GM19043 (cell line): Measurements from ENCODE around the gene MACROH2A1.

Experiments
- ATAC-seq: cut with Tn5 transposase; IDR thresholded peaks from one replicate; pipeline ENCODE4 v1.9.1; 2021; ENCODE audit warnings: low read depth; ENCODE audit not compliant: unreplicated experiment

MACROH2A1 gene

DNA sequence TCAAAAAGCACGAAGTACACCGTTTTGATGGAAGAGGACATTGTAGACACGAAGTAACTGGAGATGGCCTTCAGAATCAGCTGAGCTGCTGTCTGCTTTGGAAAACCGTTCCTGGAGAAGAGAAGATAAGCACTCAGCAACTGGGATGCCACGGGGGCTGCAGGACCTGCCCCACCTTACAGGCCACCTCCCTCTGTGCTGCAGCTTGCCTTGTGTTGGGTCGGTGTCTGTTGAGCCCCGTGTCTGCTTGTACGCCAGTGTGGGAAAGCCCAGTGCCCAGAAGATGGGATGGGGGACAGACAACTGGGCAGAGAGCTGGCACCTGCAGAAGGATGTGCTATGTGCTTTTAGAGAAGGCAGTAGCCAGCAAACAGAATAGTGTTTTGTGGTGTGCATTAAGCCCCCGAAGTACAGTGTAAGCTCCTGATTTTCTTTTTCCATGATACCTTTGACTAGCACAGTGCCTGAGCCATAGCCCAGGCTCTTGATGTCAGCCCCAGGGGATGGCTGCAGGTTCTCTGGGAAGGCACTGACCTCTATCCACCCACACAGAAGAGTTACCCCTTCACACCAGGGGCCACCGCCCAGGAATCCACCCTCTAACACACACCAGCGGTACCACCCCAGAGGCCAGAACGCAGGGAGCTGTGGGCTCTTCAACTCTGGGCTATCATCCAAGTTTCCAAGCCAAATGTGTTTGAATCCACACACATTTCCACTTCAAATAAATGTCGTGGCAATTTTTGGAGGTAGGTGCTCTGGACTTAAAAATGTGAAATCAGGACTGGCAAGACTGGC, 63.8 kb downstream of the MACROH2A1 start:
- no peak for ATAC-seq

DNA sequence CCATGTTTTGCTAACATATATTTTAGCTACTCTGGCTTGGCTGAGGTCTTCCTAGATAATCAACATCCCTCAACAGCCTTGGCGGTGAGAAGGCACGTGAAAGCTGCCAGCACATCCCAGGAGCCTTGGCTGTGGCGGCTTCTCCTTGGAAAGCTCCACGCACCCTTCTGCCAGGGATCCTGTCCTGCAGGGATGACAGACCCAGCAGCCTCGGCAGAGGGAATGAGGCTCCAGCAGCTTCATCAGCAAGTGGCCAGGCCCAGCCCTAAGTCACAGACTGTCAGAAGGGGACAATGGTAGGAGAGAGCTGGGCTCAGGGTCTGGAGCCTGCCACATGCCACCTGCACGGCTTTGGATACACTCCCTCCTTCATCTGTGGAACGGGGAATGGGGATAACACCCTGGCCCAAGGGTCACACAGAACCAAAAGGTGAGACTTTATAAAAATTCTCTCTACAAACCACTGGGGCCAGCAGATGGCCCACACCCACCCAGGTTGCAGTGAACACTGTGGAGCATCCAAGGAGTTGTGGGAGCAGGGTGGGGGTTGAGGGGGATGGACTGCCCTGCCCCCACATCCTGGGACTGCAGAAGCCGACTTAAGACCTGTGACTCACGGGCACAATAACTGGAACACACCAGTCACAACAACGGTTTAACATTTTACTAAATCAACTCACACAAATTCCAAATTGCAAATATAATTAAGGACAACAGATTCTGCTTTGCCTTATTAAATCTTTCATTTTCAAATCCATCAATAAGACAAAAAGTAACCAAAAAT, 65.1 kb downstream of the MACROH2A1 start:
- no peak for ATAC-seq

DNA sequence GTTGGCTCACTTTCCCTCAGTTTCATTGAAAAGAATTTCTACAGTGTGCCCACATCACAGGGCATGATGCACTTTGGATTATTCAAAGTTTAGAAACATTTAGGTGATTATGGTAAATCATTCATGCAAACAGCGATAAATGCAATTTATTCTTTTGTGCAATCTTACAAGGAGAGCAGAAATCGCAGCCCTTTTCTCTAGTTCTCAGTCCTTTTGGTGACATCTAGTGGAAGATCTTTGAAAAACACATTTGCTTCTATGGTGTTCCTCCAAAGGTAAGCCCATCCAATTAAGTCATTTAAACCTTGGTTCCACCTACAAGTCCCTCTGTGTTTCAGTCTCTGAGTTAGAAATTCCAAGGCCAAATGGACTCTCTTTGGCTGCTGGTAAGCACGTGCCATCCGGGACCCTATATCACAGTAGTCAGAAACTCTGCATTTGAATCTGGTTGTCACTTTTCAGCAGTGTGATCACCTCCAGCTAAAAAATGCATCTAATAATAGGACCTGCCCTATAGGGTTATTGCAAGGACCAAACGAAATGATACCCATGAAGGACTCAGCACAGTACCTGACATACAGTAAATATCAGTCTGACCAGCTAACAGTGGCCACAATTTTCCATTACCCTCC, 66.4 kb downstream of the MACROH2A1 start:
- ATAC-seq, result no peak

DNA sequence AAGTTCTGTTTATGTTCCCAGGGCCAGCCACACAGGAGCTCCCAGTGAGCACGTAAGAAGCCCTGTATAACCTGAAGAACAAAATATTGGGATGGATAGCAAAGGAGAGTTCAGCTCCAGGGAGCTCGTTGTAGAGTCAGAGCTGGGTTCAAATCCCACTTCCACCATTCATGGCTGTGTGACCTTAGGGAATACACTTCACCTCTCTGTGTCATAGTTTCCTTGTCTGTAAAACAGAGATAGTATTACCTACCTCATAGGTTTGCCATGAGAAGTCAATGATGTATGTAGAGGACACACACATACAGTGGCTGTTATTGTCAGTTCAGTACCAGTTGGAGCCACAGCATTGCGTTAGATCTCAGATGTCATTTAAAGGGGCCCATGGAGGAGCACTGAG, 67.4 kb downstream of the MACROH2A1 start:
- no peak for ATAC-seq

DNA sequence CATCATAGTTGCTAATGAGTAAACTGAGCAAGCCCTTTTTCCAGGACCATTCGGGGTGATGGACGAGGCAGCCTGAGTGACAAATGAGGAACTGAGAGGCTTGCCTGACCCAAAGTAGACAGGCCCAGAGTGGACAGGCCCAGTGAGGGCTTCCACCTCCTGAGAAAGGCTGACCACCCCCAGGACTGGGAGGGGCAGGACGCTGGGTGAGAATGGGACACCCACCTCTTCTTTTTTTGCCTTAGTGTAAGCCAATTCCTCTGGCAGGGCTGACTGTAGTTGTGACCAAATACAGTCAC, 68.3 kb downstream of the MACROH2A1 start:
- ATAC-seq, result no peak

DNA sequence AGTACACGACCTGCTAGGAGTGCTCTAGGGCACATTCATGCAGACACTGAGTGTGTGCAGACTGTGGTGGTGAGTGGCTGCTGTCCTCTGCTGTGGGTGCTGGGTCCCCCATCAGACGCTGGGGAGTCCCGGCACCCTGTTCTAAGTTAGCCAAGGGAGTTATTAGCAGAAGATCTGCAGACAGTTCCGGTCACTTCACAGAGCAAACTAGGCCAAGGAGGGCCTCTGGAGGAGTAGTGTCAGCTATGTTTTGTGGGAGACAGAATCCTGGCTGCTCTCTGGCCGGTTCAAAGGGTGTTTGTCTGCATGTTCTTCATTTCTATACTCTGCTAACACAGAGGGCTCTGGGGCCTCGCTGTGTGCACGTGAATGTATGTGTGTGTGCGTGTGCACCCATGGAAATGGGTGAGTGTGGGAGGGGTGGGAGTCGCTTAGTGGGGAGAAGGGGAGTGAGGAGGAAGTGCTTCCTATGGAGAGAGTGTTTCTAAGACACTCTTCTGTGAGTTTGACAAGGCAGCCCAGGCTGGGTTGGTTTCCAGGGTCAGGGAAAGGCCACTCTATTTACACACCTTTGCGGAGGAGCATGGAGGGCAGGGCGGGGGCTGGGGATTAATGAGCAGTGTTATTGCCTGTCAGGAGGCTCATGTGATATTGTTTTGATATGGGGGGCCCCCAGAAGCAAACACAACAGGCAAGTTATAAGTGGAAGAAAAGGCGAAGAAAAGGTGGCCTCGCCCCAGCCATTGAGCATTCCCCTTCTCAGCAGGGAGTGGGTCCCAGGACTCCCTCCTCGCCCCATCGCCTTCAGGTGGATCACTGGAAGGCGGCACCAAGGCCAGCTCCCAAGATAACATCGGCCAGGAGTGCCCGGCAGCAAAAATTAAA, 68.9 kb downstream of the MACROH2A1 start:
- ATAC-seq, result no peak

DNA sequence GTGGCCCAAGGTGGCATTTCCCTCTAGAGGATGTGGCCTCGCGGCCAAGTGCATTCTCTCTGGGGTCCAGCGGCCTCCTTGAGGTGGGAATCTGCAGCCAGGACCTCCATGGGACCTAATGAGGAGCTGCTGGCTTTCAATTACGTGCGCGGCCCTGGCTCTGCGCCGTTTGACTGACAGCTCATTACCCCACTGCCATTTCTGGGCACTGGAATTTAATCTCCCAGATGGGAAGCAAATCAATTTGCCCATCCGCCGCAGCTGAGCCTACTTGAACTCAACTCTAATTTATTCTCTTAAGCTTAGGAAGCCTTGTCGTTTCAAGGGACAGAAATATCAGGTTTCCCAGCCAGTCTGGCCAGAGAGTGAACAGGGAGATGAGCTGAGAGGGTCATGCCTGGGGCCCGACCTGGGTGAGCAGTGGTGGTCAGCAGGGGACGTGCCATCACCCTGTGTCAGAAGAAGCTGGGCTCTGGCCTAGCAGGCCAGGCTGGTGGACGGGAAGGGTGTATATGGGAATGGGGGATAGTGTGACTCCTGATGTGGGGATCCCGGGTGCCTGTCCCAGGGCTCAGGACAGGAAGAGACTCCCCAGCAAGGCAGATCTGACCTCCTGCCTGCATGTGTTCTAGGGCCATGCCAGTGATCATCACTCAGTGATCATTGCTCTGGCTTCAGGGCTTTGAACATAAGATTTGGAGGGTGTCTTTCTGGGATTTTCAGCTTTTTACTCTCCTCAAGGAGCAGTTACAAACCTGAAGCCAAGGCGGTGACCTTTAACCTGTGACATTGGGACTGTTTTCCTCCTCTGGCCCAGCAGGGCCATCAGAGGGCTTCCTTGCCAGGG, 69.7 kb downstream of the MACROH2A1 start:
- ATAC-seq, result no peak

DNA sequence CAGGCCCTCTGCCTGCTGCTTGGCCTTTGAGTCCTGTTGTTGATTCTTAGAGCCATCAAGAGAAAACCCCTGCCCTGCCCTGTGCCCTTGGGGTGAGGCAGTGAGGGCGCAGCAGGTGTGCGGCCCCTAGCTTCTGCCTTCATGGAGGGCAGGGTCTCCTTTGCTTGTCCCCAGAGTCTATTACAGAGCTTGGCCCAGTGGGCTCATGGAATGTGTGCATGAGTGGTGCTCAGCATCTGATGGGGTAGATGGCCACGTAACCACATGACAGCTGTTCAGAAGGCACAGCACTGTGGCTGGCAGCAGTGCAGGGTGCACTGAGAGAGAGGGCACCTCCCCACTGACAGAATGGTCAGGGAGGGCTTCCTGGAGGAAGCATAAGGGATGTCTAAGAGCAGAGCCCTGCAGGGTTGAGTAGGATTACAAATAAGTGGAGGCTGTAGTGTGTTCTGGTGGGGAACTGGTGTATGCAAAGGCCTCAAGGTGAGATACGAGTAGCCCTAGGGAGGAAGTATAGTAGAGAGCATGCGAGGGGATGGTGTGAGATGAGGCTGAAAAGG, 70.8 kb downstream of the MACROH2A1 start:
- ATAC-seq, result no peak

DNA sequence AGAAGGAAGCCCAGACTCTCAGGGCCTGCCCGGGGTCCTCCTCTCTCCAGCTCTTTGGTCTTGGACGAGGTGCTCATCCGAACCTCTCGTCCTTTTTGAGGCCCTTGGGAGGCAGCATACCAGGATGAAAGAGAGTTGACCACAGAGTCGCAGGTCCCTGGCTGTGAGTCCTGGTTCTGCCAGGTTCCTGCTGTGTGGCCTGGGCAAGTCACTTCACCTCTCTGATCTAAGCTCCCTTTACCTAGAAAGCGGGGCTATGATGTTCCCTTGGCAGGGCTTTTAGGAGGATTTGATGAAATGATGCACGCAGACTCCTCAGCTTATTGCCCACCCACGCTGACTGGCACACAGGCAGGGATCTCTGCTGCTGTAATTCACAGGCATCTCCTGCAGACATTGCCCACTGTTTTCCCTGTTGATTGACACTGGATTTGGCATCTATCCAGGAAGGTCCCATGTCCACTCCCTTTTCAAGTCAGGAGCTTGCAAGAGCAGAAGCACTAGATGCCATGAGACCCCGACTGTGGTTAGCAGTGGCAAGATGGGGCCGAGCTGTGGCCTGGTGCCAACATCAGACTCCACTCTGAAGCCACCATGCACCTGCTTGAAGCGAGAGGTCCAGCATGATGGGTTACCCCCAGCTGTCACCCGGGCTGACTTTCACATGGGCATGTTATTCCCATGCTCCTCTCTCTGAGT, 71.5 kb downstream of the MACROH2A1 start:
- no peak for ATAC-seq

DNA sequence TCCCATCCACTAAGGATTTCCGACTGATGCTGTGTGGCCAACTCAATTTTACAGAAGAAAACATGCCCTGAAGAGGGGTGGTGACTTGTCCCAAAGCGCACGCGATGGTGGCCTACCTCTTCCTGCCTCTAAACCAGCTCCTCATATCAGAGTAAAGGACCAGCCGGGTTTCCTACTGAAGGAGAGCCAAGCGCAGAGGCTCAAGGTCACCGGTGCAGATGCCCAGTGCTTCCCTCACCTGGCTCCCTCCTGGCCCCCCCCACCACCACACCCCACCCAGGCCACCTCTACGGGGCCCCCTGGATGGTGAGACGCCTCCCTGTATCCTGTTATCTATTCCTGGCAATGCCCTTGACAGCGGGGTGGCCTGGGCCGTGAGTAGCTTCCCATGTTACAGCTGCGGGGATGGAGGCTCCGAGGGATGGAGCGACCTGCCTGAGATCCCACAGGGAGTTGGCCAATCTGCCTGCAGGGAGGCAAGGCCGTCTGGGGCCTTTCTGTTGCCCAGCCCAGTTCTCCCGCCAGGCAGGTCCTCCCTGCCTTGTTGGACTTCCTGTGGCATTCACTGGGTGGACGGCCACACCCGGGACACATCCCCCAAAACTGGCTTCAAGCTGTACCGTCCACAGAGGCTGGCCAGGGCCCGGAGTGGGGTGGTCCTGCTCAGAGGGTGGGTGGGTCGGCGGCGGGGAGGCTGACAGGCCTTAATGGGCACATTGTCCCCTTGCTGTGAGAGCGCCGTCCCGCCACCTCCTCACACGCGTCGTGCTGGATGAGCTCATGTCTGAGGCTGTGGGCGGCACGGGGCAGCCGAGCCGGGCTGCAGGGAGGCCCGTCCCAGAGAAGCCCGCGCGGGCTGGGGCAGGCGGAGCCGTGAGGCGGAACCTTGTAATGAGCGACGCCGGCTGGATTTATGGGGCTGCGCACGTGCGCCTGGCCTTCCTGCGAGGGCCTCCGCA, 72.5 kb downstream of the MACROH2A1 start:
- ATAC-seq, result no peak

DNA sequence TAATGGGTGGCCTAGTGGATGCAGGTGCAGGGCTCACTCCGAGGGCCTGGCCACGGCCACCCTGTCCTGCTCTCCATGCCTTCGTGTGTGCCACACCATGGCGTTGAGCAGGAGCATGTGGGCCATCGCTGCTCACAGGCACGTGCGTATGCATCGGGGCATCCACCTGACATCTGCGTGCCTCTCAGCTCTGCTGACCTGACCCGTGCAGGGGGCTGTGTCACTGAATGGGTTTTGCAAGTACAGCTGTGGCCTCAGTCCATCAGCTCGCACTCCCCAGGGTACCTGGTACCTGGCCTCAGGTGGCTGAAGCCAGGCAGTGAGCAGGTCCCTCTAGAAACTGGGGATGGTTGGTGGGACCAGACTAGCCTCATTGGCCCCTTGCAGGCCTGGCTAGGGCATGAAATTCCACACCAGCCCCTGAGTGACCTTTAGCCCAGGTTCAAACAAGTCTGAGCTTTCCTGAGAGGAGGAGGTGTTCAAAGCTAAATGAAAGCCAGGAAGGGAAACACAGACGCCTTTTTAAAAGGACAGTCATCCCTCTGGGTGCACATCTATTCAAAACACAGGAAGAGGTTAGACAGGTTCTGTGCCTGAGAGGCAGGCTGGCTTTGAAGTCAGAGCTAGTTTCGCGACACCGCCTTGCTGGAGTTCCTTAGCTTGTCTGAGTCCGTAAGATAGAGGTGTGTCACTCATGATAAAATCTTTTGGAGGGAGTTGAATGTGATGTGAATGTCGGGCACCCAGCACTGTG, 74.0 kb downstream of the MACROH2A1 start:
- no peak for ATAC-seq

DNA sequence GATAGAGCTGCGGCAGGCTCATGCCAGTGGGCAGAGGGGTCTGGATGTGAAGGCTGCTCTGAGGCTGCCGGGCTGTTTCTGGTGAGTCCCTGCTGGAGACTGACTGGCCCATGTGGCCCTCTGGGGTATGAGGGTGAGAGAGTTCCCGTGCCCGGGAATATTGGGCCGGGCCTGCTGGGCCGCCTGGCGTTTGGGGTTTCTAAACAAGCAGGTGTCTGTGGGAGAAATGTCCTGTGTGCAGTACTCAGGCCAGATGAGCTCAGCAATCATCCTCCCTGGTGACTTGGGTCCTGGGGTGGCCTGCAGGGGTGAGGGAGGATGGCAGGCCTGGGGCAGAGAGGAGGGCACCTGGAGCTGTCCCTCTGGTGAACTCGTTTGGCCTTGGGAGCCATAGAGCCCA, 74.9 kb downstream of the MACROH2A1 start:
- ATAC-seq, result no peak

DNA sequence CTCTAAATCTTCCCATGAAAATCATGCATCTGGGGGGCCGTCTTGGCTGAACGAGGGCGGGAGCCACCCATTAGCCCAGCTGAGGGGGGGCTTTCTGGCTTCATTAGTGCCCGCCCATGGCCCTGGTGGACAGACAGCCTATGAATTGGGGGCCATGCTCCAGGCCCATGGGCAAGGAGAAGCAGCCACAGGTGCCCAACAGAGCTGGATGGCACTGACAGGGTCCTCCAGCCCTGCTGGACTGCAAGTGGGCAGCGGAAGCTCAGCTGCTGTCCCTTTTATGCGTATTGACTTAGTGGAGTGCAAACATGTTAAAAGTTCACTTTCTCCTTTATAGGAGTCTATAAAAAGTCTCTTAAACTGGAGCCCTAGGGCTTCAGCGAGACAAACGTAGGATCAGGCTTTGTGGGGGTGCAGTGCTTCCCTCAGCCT, 75.3 kb downstream of the MACROH2A1 start:
- no peak for ATAC-seq

DNA sequence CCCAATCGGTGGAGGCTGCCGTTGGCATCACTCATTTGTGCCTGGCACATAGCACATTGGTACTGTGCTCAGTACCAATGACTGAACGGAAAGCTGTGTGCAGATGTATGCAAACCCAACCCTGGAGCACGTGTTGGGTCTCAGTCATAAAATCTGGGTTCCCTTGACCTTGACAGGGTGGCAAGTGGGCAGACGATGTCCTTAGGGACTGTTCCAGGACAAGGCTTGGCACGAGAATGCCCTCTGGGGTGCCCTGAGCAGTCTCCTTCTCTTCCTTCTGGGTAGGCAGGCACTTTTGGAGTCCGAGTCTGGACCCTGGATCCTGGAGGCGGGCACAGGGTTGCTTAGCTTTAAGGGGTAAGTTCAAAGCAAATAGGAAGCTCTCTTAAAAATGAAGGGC, 75.8 kb downstream of the MACROH2A1 start:
- no peak for ATAC-seq

DNA sequence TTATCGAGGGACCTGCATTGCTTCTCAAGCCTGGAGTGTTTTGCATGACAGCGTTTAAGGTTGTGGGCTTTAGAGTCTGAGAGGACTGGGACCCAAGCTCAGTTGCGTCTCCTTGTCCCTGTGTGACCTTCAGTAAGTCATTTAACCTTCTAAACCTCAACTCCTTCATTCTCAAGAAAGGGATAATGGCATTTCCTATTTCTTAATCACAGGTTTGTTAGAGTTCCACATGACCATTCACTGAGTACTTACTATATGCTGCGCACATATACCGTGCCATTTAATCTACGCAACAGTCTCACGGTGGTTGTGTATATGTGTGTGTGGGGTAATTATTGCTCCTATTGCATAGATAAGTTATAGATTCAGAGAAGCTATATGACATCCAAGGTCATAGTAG, 76.3 kb downstream of the MACROH2A1 start:
- no peak for ATAC-seq

DNA sequence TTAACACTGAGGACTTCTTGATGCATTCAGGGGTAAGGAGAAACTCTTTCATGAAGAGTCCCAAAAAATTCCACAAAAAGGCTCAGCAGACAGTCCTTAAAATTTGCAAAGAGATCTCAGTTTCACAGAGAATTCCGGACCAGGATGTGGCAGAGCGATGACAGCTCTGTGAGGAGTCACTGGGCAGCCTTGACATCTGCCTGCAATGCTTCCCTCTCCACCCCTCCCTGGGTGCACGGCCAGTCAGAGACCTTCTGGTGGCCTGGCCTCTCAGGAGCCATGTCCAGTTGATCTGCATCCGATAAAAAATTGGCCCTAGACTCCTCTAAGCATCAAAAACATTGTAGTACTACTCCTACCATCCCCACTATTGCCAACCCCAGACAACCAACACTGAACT, 76.8 kb downstream of the MACROH2A1 start:
- ATAC-seq, result no peak
